ENCODE data around the gene CAB39L.
"Not testable (repeated sequence)": the region's sequence is repeated elsewhere in the genome, so short reads cannot be mapped to it uniquely, and the experiment has no call there.

Gene CAB39L

DNA sequence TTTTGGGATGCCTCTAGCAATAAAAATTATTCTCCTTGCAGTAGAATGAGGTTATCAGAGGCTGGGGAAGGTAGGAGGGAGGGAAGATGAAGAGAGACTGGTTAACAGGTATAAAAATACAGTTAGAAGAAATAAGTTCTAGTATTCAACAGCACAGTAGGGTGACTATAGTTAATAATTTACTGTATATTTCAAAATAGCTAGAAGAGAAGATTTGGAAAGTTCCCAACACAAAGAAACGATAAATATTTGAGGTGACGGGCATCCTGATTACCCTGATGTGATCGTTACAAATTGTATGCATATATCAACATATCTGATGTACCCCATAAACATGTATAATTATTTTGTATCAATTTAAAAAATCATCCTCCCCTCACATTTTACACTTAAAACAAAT lies 102.3 kb downstream of the CAB39L start:
- no peaks in the 10 kb centered on the region for H3K27me3 ChIP-seq
- H3K4me1 ChIP-seq = no peaks in the 10 kb centered on the region
- TF ChIP-seq, protein P1, sequence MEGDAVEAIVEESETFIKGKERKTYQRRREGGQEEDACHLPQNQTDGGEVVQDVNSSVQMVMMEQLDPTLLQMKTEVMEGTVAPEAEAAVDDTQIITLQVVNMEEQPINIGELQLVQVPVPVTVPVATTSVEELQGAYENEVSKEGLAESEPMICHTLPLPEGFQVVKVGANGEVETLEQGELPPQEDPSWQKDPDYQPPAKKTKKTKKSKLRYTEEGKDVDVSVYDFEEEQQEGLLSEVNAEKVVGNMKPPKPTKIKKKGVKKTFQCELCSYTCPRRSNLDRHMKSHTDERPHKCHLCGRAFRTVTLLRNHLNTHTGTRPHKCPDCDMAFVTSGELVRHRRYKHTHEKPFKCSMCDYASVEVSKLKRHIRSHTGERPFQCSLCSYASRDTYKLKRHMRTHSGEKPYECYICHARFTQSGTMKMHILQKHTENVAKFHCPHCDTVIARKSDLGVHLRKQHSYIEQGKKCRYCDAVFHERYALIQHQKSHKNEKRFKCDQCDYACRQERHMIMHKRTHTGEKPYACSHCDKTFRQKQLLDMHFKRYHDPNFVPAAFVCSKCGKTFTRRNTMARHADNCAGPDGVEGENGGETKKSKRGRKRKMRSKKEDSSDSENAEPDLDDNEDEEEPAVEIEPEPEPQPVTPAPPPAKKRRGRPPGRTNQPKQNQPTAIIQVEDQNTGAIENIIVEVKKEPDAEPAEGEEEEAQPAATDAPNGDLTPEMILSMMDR (IDR thresholded peaks at IDR 0.05; ENCODE audit: low read depth, low read length) = no peak
- H3K9me3 ChIP-seq = no peaks in the 10 kb centered on the region
- no peak for DNase-seq
- H3K36me3 ChIP-seq = no peaks in the 10 kb centered on the region
- no peak overlapping the region for H3K4me3 ChIP-seq (ENCODE audit: low read depth, low read length)

DNA sequence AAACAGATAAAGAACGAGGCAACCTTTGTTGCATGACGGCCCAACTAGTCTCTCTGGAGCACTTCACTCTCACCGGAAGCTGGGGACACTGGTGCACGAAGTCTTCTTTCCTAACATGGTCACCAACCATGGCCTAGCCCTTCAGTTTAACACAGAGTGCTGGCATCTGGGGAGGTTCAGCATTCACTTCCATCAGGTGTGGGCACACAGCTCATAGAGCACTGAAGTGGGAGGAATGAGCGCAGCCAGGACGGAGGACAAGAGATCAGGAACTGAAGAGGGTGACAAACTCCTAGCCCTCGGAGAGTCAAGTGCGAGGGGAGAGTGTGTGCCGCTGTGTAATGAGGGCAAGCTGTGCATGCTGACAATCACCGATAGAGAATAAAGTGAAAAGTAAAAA lies 103.7 kb downstream of the CAB39L start:
- H3K4me1 ChIP-seq = no peaks in the 10 kb centered on the region
- no peaks in the 10 kb centered on the region for H3K27me3 ChIP-seq
- no peaks in the 10 kb centered on the region for H3K9me3 ChIP-seq
- TF ChIP-seq, protein P1 (IDR thresholded peaks at IDR 0.05; ENCODE audit: low read depth, low read length) = no peak
- DNase-seq = no peak
- H3K4me3 ChIP-seq (ENCODE audit: low read depth, low read length) = no peak overlapping the region
- H3K36me3 ChIP-seq = no peaks in the 10 kb centered on the region

DNA sequence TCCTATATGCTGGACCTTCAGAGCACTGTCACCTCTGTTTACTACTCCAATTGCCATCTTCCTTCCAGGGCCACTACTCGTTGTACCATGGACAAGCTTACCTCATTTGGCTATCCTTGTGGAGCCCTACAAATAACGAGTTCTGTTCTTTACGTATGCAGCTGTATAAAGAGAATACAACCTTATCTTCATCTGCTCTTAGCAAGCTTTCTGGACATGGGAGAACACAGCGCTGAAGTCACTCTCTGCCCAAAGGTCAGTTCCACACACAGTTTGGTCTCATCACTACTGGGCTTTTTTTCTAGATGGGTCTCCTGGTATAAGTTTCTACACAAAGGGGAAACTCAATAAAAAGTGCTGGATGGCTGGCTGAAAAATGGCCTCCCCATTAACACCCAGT lies 107.2 kb downstream of the CAB39L start:
- DNase-seq = no peak
- TF ChIP-seq, protein P1 (IDR thresholded peaks at IDR 0.05; ENCODE audit: low read depth, low read length) = no peak
- H3K4me1 ChIP-seq = no peaks in the 10 kb centered on the region
- H3K4me3 ChIP-seq (ENCODE audit: low read depth, low read length) = no peak overlapping the region
- no peaks in the 10 kb centered on the region; the same call in 1 of the 2 replicates for H3K9me3 ChIP-seq
- H3K36me3 ChIP-seq = no peaks in the 10 kb centered on the region
- H3K27me3 ChIP-seq = no peaks in the 10 kb centered on the region

DNA sequence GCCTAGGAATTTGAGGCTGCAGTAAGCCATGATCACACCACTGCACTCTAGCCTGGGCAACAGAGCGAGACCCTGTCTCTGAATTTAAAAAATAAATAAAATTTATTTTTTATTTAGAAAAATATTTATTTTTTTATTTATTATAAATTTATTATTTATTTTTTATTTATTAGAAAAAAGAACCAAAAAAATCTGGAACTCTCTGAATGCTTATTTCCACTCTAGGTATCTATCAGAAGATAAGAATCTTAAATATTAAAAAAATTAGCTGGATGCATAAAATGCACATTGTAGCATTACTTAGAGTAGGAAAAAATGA lies 113.4 kb downstream of the CAB39L start:
- H3K4me3 ChIP-seq (ENCODE audit: low read depth, low read length) = no peak overlapping the region
- H3K27me3 ChIP-seq = no peaks in the 10 kb centered on the region
- no peaks in the 10 kb centered on the region; the same call in 1 of the 2 replicates for H3K9me3 ChIP-seq
- H3K4me1 ChIP-seq = no peaks in the 10 kb centered on the region
- H3K36me3 ChIP-seq = no peaks in the 10 kb centered on the region
- TF ChIP-seq, protein P1 (IDR thresholded peaks at IDR 0.05; ENCODE audit: low read depth, low read length) = no peak
- no peak for DNase-seq

- H3K9me3 ChIP-seq = no peaks in the 10 kb centered on the region; the same call in 1 of the 2 replicates
- TF ChIP-seq, protein P1 (IDR thresholded peaks at IDR 0.05; ENCODE audit: low read depth, low read length) = no peak
- no peaks in the 10 kb centered on the region for H3K4me1 ChIP-seq
- no peaks in the 10 kb centered on the region for H3K27me3 ChIP-seq
- no peak overlapping the region for H3K4me3 ChIP-seq (ENCODE audit: low read depth, low read length)
- DNase-seq = no peak
- no peaks in the 10 kb centered on the region for H3K36me3 ChIP-seq
Observed at GRCh38 chr13:49329831-49330545, 113.9 kb downstream of the CAB39L start.

DNA sequence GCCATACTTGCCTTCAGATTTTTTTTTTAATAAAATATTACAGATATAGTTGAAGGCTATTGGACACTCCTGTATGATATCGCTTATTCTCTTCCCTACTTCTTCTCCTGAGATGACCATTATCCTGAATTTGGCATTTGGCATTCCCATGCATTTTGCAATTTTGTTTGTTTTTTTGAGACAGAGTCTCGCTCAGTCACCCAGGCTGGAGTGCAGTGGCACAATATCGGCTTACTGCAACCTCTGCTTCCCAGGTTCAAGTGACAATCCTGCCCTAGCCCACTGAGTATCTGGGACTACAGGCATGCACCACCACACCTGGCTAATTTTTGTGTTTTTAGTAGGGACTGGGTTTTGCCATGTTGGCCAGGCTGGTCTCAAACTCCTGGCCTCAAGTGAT lies 116.7 kb downstream of the CAB39L start:
- not testable (repeated sequence) for DNase-seq; H3K9me3 ChIP-seq; H3K4me1 ChIP-seq; H3K36me3 ChIP-seq; H3K27me3 ChIP-seq; H3K4me3 ChIP-seq (ENCODE audit: low read depth, low read length)

All from BE2C (cell line).